AG04450 (cell line): ENCODE results near the gene CHRNE. TPM values are rescaled to one million over a fixed set of nuclear protein-coding genes. Genes with fewer than 3 reads are reported as not detected.

Experiments
- CTCF ChIA-PET: fragments of 300-600, 350-600 bp; formaldehyde crosslinking; extraction: SDS; loops from one replicate; lab custom pipeline; 2022; ENCODE audit warnings: antibody characterized with exemption, inconsistent platforms; lab: Charles Lee
- POLR2A ChIA-PET: fragments of 350-600 bp; formaldehyde crosslinking; extraction: SDS; loops from one replicate; lab custom pipeline; 2021; ENCODE audit warnings: antibody characterized with exemption, inconsistent platforms; lab: Yijun Ruan, JAX
- DNase-seq: peaks from one replicate; pipeline ENCODE4 v3.0.0-alpha.2; 2011; ENCODE audit warnings: low read depth, low spot score
- H3K27ac ChIP-seq: one replicate; pipeline ENCODE4 v1.5.1; 2012; ENCODE audit warnings: low read depth, low read length, control low read depth
- H3K27me3 ChIP-seq: one replicate; pipeline ENCODE4 v1.6.0; 2012; ENCODE audit warnings: low read length; ENCODE audit not compliant: control insufficient read depth, insufficient read depth
- H3K4me3 ChIP-seq: 2 replicates; pipeline ENCODE4 v1.5.1; 2011; ENCODE audit warnings: mild to moderate bottlenecking, low read depth, low read length, control low read depth
- H3K9me3 ChIP-seq: 2 replicates; pipeline ENCODE4 v1.5.1; 2012; ENCODE audit warnings: low read length; ENCODE audit not compliant: control insufficient read depth, insufficient read depth
- polyA plus RNA-seq: library from polyadenylated mRNA; depleted of rRNA; stranded (reverse); fragments of >200 nt; gene quantifications from 2 replicates; pipeline ENCODE4 v1.2.3, GENCODE V29; 2011
- TF ChIP-seq, protein P1 (sequence below): IDR thresholded peaks from 2 replicates; pipeline ENCODE4 v1.5.1; 2011; ENCODE audit warnings: low read depth, low read length, control low read depth, inconsistent platforms

CHRNE gene
- polyA plus RNA-seq, 1 experiment = 0.19 TPM

- peaks cover 14% of the 10 kb centered on the region; the same call in 1 of the 2 replicates for H3K9me3 ChIP-seq
- TF ChIP-seq, protein P1, sequence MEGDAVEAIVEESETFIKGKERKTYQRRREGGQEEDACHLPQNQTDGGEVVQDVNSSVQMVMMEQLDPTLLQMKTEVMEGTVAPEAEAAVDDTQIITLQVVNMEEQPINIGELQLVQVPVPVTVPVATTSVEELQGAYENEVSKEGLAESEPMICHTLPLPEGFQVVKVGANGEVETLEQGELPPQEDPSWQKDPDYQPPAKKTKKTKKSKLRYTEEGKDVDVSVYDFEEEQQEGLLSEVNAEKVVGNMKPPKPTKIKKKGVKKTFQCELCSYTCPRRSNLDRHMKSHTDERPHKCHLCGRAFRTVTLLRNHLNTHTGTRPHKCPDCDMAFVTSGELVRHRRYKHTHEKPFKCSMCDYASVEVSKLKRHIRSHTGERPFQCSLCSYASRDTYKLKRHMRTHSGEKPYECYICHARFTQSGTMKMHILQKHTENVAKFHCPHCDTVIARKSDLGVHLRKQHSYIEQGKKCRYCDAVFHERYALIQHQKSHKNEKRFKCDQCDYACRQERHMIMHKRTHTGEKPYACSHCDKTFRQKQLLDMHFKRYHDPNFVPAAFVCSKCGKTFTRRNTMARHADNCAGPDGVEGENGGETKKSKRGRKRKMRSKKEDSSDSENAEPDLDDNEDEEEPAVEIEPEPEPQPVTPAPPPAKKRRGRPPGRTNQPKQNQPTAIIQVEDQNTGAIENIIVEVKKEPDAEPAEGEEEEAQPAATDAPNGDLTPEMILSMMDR = peak; percentile 19
- no peak overlapping the region for H3K4me3 ChIP-seq
- H3K27ac ChIP-seq = no peak overlapping the region
- ChIA-PET CTCF (interaction anchor here (0.6 kb wide), 1 partner anchor 175 kb away, joined by 3 read pairs; no protein-coding TSS in a partner anchor), POLR2A (interaction anchor here (0.6 kb wide), 1 partner anchor 71 kb away, joined by 4 read pairs; no protein-coding TSS in a partner anchor)
- no peak for DNase-seq
- H3K27me3 ChIP-seq = no peaks in the 10 kb centered on the region
These were observed 7.1 kb downstream of the CHRNE start for GRCh38 chr17:4895657-4896331.

DNA sequence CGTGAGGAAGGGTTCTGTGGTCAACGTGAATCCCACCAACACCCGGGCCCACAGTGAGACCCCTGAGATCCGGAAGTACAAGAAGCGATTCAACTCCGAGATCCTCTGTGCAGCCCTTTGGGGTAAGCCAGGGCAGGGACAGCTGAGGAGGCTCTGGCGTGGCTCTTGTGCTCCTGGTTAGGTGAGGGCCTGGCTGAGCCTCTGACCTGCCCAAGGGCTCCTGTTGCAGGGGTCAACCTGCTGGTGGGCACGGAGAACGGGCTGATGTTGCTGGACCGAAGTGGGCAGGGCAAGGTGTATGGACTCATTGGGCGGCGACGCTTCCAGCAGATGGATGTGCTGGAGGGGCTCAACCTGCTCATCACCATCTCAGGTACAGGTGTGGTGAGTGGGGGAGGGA lies 7.8 kb downstream of the CHRNE start:
- ChIA-PET POLR2A (no interaction called here), CTCF (no interaction called here)
- Histone ChIP-seq H3K27me3 (no peaks in the 10 kb centered on the region), H3K9me3 (peaks cover 7% of the 10 kb centered on the region; the same call in 1 of the 2 replicates), H3K4me3 (no peak overlapping the region), H3K27ac (no peak overlapping the region)
- no peak for DNase-seq
- TF ChIP-seq, protein P1 = no peak

DNA sequence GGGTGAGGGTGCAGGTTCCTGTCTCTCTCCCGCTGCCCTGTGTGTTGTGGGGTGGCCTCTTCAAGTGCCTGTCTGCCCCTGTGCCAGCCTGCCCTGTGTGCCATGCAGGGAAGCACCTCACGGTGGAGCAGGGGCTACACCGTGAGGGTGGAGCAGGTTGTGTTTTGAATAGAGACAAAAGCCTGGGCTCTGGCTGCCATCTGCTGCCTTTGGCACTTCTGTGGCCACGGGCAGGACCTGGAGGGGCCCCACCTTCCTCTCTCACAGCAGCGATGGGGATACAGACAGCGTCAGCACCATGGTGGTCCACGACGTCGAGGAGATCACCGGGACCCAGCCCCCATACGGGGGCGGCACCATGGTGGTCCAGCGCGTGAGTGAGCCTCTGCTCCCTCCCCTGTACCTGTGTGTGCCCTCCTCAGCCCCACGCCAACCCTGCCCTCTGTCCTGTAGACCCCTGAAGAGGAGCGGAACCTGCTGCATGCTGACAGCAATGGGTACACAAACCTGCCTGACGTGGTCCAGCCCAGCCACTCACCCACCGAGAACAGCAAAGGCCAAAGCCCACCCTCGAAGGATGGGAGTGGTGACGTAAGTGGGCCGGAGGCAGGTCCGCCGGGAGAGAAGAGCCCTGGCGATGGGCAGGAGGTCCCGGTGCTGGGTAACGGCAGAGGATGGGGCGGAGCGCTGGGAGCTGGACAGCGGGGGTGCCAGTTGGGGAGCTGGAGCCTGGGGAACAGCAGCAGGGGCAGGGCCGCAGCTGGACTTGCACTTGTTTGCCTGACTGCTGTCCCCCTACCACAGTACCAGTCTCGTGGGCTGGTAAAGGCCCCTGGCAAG lies 9.0 kb downstream of the CHRNE start:
- POLR2A ChIA-PET = no interaction called here
- TF ChIP-seq, protein P1 = no peak
- no peak overlapping the region for H3K27ac ChIP-seq
- CTCF ChIA-PET = interaction anchor here (0.9 kb wide), 1 partner anchor 106 kb away, joined by 3 read pairs; no protein-coding TSS in a partner anchor
- H3K9me3 ChIP-seq = no peaks in the 10 kb centered on the region; the same call in 1 of the 2 replicates
- DNase-seq = no peak
- no peaks in the 10 kb centered on the region for H3K27me3 ChIP-seq
- H3K4me3 ChIP-seq = no peak overlapping the region

DNA sequence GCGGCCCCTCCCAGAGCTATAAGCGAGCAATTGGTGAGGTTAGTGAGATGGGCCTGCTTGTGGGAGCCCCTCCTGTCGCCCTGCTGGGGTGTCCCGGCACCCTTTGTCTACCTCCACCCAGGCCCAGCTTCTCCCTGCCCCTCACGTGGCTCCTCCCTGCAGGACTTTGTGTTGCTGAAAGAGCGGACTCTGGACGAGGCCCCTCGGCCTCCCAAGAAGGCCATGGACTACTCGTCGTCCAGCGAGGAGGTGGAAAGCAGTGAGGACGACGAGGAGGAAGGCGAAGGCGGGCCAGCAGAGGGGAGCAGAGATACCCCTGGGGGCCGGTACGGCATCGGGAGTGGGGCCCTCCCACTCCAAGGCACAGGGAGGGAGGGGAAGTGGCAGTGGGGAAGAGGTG lies 9.6 kb downstream of the CHRNE start:
- H3K9me3 ChIP-seq = no peaks in the 10 kb centered on the region; the same call in 1 of the 2 replicates
- POLR2A ChIA-PET = interaction anchor here (0.5 kb wide), 1 partner anchor 208 kb away, joined by 4 read pairs; no protein-coding TSS in a partner anchor
- no peak overlapping the region for H3K27ac ChIP-seq
- H3K27me3 ChIP-seq = no peaks in the 10 kb centered on the region
- CTCF ChIA-PET = no interaction called here
- TF ChIP-seq, protein P1 = no peak
- DNase-seq = no peak
- H3K4me3 ChIP-seq = no peak overlapping the region
